Measurements from ENCODE around the gene MARCHF7.

Gene MARCHF7

DNA sequence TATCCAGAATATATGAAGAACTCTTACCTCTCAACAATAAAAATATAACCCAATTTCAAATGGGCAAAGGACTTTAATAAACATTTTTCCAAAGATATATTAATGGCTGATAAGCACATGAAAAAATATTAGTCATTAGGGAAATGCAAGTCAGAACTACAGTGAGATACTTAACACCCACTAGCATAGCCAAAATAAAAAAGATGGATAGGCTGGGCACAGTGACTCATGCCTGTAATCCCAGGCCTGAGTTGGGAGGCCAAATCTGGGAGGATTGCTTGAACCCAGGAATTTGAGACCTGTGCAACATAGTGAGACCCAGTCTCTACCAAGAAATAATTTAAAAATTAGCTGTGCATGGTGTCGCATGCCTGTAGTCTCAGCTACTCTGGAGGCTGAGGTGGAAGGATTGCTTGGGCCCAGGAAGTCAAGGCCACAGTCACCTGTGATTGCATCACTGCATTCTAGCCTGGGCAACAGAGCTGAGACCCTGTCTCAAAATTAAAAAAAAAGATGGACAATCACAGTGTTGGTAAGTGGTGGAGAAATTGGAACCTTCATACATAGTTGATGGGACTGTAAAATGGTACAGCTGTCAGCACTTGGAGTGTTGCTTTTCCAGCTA is 25.1 kb downstream of the MARCHF7 start:
- no peak for ATAC-seq
- TF ChIP-seq ESRRG (CRISPR knock-in tag; IDR thresholded peaks at IDR 0.05) (no peak), ZC3H10 (CRISPR knock-in tag; IDR thresholded peaks at IDR 0.05) (no peak), BACH2 (CRISPR knock-in tag; IDR thresholded peaks at IDR 0.05; ENCODE audit: borderline replicate concordance) (no peak), TCF4 (CRISPR knock-in tag; IDR thresholded peaks at IDR 0.05; ENCODE audit: borderline replicate concordance) (no peak), ZFP3 (CRISPR knock-in tag; IDR thresholded peaks at IDR 0.05) (no peak), CSRNP3 (CRISPR knock-in tag; IDR thresholded peaks at IDR 0.05) (no peak)
- TF ChIP-seq, protein P1, sequence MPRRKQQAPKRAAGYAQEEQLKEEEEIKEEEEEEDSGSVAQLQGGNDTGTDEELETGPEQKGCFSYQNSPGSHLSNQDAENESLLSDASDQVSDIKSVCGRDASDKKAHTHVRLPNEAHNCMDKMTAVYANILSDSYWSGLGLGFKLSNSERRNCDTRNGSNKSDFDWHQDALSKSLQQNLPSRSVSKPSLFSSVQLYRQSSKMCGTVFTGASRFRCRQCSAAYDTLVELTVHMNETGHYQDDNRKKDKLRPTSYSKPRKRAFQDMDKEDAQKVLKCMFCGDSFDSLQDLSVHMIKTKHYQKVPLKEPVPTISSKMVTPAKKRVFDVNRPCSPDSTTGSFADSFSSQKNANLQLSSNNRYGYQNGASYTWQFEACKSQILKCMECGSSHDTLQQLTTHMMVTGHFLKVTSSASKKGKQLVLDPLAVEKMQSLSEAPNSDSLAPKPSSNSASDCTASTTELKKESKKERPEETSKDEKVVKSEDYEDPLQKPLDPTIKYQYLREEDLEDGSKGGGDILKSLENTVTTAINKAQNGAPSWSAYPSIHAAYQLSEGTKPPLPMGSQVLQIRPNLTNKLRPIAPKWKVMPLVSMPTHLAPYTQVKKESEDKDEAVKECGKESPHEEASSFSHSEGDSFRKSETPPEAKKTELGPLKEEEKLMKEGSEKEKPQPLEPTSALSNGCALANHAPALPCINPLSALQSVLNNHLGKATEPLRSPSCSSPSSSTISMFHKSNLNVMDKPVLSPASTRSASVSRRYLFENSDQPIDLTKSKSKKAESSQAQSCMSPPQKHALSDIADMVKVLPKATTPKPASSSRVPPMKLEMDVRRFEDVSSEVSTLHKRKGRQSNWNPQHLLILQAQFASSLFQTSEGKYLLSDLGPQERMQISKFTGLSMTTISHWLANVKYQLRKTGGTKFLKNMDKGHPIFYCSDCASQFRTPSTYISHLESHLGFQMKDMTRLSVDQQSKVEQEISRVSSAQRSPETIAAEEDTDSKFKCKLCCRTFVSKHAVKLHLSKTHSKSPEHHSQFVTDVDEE (CRISPR knock-in tag; IDR thresholded peaks at IDR 0.05) = no peak

DNA sequence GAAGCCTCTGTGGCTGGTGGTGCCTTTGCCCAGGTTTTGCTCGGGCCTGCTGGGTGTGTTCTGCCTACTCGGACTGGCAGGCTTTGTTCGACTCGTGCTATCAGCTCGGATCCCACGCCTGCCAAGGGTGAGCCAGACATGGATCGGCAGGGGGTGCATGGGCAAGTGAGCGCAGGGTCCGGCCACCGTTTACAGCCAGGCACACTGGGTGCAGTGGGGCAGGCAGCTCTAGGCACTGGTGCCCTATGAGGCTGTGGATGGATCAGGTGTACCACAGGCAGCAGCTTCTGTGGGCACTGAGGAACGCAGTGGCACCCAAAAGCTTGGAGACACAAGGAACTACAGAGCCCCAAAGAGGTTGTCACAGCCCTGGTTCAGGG is 25.6 kb downstream of the MARCHF7 start:
- TF ChIP-seq SNAI2 (CRISPR knock-in tag; IDR thresholded peaks at IDR 0.05) = no peak
- no peak for TF ChIP-seq ARNTL (CRISPR knock-in tag; IDR thresholded peaks at IDR 0.05; ENCODE audit: borderline replicate concordance, low read depth)
- no peak for TF ChIP-seq OSR1 (CRISPR knock-in tag; IDR thresholded peaks at IDR 0.05)
- no peak for TF ChIP-seq TCF4 (CRISPR knock-in tag; IDR thresholded peaks at IDR 0.05; ENCODE audit: borderline replicate concordance)
- TF ChIP-seq, protein P2, sequence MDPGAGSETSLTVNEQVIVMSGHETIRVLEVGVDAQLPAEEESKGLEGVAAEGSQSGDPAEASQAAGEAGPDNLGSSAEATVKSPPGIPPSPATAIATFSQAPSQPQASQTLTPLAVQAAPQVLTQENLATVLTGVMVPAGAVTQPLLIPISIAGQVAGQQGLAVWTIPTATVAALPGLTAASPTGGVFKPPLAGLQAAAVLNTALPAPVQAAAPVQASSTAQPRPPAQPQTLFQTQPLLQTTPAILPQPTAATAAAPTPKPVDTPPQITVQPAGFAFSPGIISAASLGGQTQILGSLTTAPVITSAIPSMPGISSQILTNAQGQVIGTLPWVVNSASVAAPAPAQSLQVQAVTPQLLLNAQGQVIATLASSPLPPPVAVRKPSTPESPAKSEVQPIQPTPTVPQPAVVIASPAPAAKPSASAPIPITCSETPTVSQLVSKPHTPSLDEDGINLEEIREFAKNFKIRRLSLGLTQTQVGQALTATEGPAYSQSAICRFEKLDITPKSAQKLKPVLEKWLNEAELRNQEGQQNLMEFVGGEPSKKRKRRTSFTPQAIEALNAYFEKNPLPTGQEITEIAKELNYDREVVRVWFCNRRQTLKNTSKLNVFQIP (CRISPR knock-in tag; IDR thresholded peaks at IDR 0.05; ENCODE audit: borderline replicate concordance, low read depth) = no peak
- TF ChIP-seq ZNF70 (CRISPR knock-in tag; IDR thresholded peaks at IDR 0.05) = no peak
- no peak for ATAC-seq

- peak; percentile 37; the same call in 2 of the 3 replicates for ATAC-seq
- TF ChIP-seq, protein P1 (CRISPR knock-in tag; IDR thresholded peaks at IDR 0.05) = no peak
- TF ChIP-seq CREB5 (CRISPR knock-in tag; IDR thresholded peaks at IDR 0.05; ENCODE audit: low read depth) (no peak), BACH2 (CRISPR knock-in tag; IDR thresholded peaks at IDR 0.05; ENCODE audit: borderline replicate concordance) (no peak), GLIS3 (CRISPR knock-in tag; IDR thresholded peaks at IDR 0.05) (no peak), ISL1 (CRISPR knock-in tag; IDR thresholded peaks at IDR 0.05) (no peak), ZC3H10 (CRISPR knock-in tag; IDR thresholded peaks at IDR 0.05) (no peak), PPARA (CRISPR knock-in tag; IDR thresholded peaks at IDR 0.05; ENCODE audit: borderline replicate concordance) (no peak), CSDC2 (CRISPR knock-in tag; IDR thresholded peaks at IDR 0.05) (no peak), TCF4 (CRISPR knock-in tag; IDR thresholded peaks at IDR 0.05; ENCODE audit: borderline replicate concordance) (no peak), ARNTL (CRISPR knock-in tag; IDR thresholded peaks at IDR 0.05; ENCODE audit: borderline replicate concordance, low read depth) (no peak), ZFP30 (CRISPR knock-in tag; IDR thresholded peaks at IDR 0.05) (no peak), RARB (CRISPR knock-in tag; IDR thresholded peaks at IDR 0.05) (no peak)
- TF ChIP-seq, protein P3, sequence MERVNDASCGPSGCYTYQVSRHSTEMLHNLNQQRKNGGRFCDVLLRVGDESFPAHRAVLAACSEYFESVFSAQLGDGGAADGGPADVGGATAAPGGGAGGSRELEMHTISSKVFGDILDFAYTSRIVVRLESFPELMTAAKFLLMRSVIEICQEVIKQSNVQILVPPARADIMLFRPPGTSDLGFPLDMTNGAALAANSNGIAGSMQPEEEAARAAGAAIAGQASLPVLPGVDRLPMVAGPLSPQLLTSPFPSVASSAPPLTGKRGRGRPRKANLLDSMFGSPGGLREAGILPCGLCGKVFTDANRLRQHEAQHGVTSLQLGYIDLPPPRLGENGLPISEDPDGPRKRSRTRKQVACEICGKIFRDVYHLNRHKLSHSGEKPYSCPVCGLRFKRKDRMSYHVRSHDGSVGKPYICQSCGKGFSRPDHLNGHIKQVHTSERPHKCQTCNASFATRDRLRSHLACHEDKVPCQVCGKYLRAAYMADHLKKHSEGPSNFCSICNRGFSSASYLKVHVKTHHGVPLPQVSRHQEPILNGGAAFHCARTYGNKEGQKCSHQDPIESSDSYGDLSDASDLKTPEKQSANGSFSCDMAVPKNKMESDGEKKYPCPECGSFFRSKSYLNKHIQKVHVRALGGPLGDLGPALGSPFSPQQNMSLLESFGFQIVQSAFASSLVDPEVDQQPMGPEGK (CRISPR knock-in tag; IDR thresholded peaks at IDR 0.05; ENCODE audit: borderline replicate concordance) = no peak
- TF ChIP-seq, protein P2 (CRISPR knock-in tag; IDR thresholded peaks at IDR 0.05; ENCODE audit: borderline replicate concordance, low read depth) = no peak
Measured at GRCh38 chr2:159738509-159739390, 26.4 kb downstream of the MARCHF7 start.
